Endothelial cell (in vitro differentiated cells): Measurements from ENCODE around the gene SELENOW. TPM values are rescaled to one million over a fixed set of nuclear protein-coding genes. Genes with fewer than 3 reads are reported as not detected.
A peak's percentile ranks its signal among the peaks of the same experiment; 100 is the strongest.
"Not testable (repeated sequence)": the region's sequence is repeated elsewhere in the genome, so short reads cannot be mapped to it uniquely, and the experiment has no call there.

Experiments
- DNase-seq: peaks from one replicate; pipeline ENCODE4 v3.0.0; 2021; ENCODE audit warnings: low spot score
- H3K27ac Mint-ChIP-seq: one replicate; pipeline ENCODE4 v1.8.0; 2021; ENCODE audit warnings: mixed read lengths, inconsistent platforms; ENCODE audit not compliant: unreplicated experiment
- H3K27me3 Mint-ChIP-seq: one replicate; pipeline ENCODE4 v1.8.0; 2021; ENCODE audit warnings: mild to moderate bottlenecking, moderate library complexity, mixed read lengths, inconsistent platforms; ENCODE audit not compliant: unreplicated experiment
- H3K36me3 Mint-ChIP-seq: one replicate; pipeline ENCODE4 v1.8.0; 2021; ENCODE audit warnings: mild to moderate bottlenecking, low read depth, mixed read lengths, inconsistent platforms; ENCODE audit not compliant: unreplicated experiment
- H3K4me1 Mint-ChIP-seq: one replicate; pipeline ENCODE4 v1.8.0; 2021; ENCODE audit warnings: mild to moderate bottlenecking, mixed read lengths, inconsistent platforms; ENCODE audit not compliant: unreplicated experiment
- H3K4me3 Mint-ChIP-seq: one replicate; pipeline ENCODE4 v1.8.0; 2021; ENCODE audit warnings: mild to moderate bottlenecking, mixed read lengths, inconsistent platforms; ENCODE audit not compliant: unreplicated experiment
- H3K9me3 Mint-ChIP-seq: one replicate; pipeline ENCODE4 v1.8.0; 2021; ENCODE audit warnings: mixed read lengths, inconsistent platforms; ENCODE audit not compliant: unreplicated experiment
- CTCF ChIP-seq: fragments of 200-600 bp; sonication (generic); IDR thresholded peaks from one replicate; pipeline ENCODE4 v1.5.0; 2021; ENCODE audit warnings: antibody characterized with exemption; ENCODE audit not compliant: unreplicated experiment
- total RNA-seq: library from RNA; stranded (reverse); fragmentation: NEBNext Ultra II Directional; extraction: Animal tissue kit (Norgen Biotek cat#: 25700); gene quantifications from one replicate; pipeline ENCODE4 v1.2.1, GENCODE V29; 2021; ENCODE audit not compliant: unreplicated experiment

The SELENOW gene
- total RNA-seq, 1 donor from 2014 or later = 791 TPM

GRCh38 chr19:47766359-47766620, 12.2 kb upstream of the SELENOW start:
- Mint-ChIP-seq H3K4me3 (no peak overlapping the region), H3K27ac (no peak overlapping the region), H3K4me1 (peaks cover 19% of the 10 kb centered on the region), H3K27me3 (peaks cover 7% of the 10 kb centered on the region), H3K36me3 (peaks cover 4% of the 10 kb centered on the region), H3K9me3 (no peaks in the 10 kb centered on the region)
- no peak for DNase-seq
- no peak for TF ChIP-seq CTCF

- Mint-ChIP-seq H3K4me3 (no peak overlapping the region), H3K9me3 (no peaks in the 10 kb centered on the region), H3K27ac (no peak overlapping the region), H3K4me1 (peaks cover 22% of the 10 kb centered on the region), H3K27me3 (peaks cover 7% of the 10 kb centered on the region), H3K36me3 (peaks cover 4% of the 10 kb centered on the region)
- TF ChIP-seq CTCF = no peak
- no peak for DNase-seq
These were observed 11.8 kb upstream of the SELENOW start for GRCh38 chr19:47766670-47767069.

GRCh38 chr19:47767349-47767748, 11.2 kb upstream of the SELENOW start:
- peaks cover 7% of the 10 kb centered on the region for H3K27me3 Mint-ChIP-seq
- peaks cover 4% of the 10 kb centered on the region for H3K36me3 Mint-ChIP-seq
- H3K4me3 Mint-ChIP-seq = no peak overlapping the region
- no peak for TF ChIP-seq CTCF
- DNase-seq = no peak
- H3K4me1 Mint-ChIP-seq = peaks cover 22% of the 10 kb centered on the region
- peak overlapping the region; percentile 61 for H3K27ac Mint-ChIP-seq
- H3K9me3 Mint-ChIP-seq = no peaks in the 10 kb centered on the region

GRCh38 chr19:47768604-47769003, 9.9 kb upstream of the SELENOW start:
- no peak for DNase-seq
- Mint-ChIP-seq H3K4me3 (peak overlapping the region; percentile 61), H3K27me3 (peaks cover 5% of the 10 kb centered on the region), H3K4me1 (peaks cover 22% of the 10 kb centered on the region), H3K36me3 (peaks cover 4% of the 10 kb centered on the region), H3K27ac (no peak overlapping the region), H3K9me3 (no peaks in the 10 kb centered on the region)
- no peak for TF ChIP-seq CTCF

GRCh38 chr19:47769534-47769933, 9.0 kb upstream of the SELENOW start:
- H3K27ac Mint-ChIP-seq = no peak overlapping the region
- no peaks in the 10 kb centered on the region for H3K9me3 Mint-ChIP-seq
- no peak for DNase-seq
- peaks cover 25% of the 10 kb centered on the region for H3K4me1 Mint-ChIP-seq
- no peak for TF ChIP-seq CTCF
- H3K4me3 Mint-ChIP-seq = peak overlapping the region; percentile 17
- peaks cover 4% of the 10 kb centered on the region for H3K36me3 Mint-ChIP-seq
- H3K27me3 Mint-ChIP-seq = peaks cover 5% of the 10 kb centered on the region

GRCh38 chr19:47771291-47771690, 7.2 kb upstream of the SELENOW start:
- not testable (repeated sequence) for H3K27me3 Mint-ChIP-seq, DNase-seq, H3K36me3 Mint-ChIP-seq, H3K9me3 Mint-ChIP-seq
- Mint-ChIP-seq H3K27ac (peak overlapping the region; percentile 64), H3K4me1 (peaks cover 25% of the 10 kb centered on the region), H3K4me3 (peak overlapping the region; percentile 67)
